A549 (cell line): ENCODE data around the gene EWSR1.

ENCODE experiments used
- BHLHE40 ChIP-seq: IDR thresholded peaks from 2 replicates; pipeline ENCODE4 v1.6.1; 2012; ENCODE audit warnings: low read depth, low read length, inconsistent platforms
- CBX2 ChIP-seq: fragments of 200-600 bp; sonication (generic); IDR thresholded peaks from 2 replicates; pipeline ENCODE4 v1.6.1; 2016; ENCODE audit warnings: low read depth, mild to moderate bottlenecking, borderline replicate concordance
- CEBPB ChIP-seq, 2 experiments: fragments of >200 bp in 1 of 2; sonication (Bioruptor Twin) in 1 of 2; formaldehyde crosslinking in 1 of 2; IDR thresholded peaks; 2 replicates each; pipeline ENCODE4 v1.6.1; 2012 to 2016
- CTCF ChIP-seq: fragments of >200 bp; sonication (Bioruptor Twin); formaldehyde crosslinking; IDR thresholded peaks from 3 replicates; pipeline ENCODE4 v1.5.1; 2016
- EP300 ChIP-seq, 2 experiments: fragments of >200 bp; sonication (Bioruptor Twin); formaldehyde crosslinking; IDR thresholded peaks; 2 replicates in 1 of 2; 3 replicates in 1 of 2; pipeline ENCODE4 v1.6.1; 2016 to 2017
- MAX ChIP-seq: IDR thresholded peaks from 2 replicates; pipeline ENCODE4 v1.6.1; 2012
- MYC ChIP-seq: IDR thresholded peaks from 2 replicates; pipeline ENCODE4 v1.6.1; 2012; ENCODE audit warnings: mild to moderate bottlenecking, inconsistent platforms, low read length, improper control_type of control experiment, borderline replicate concordance
- NFE2L2 ChIP-seq: fragments of 150-350 bp; conservative IDR thresholded peaks from 2 replicates; pipeline ENCODE4 v1.6.1; 2014; ENCODE audit warnings: low read length
- POLR2A ChIP-seq: IDR thresholded peaks from 2 replicates; pipeline ENCODE4 v1.6.1; 2012; ENCODE audit warnings: mild to moderate bottlenecking, low read length
- RFX5 ChIP-seq: fragments of 450-650 bp; IDR thresholded peaks from 2 replicates; pipeline ENCODE4 v1.7.1; 2014; ENCODE audit warnings: antibody characterized with exemption, mild to moderate bottlenecking, moderate library complexity
- USF2 ChIP-seq: fragments of 450-650 bp; IDR thresholded peaks from 2 replicates; pipeline ENCODE4 v1.6.1; 2014; ENCODE audit warnings: antibody characterized with exemption
- ZFP36 ChIP-seq: fragments of 450-650 bp; IDR thresholded peaks from 2 replicates; pipeline ENCODE4 v1.6.1; 2014; ENCODE audit warnings: borderline replicate concordance; ENCODE audit not compliant: partially characterized antibody

- TF ChIP-seq MAX (no peak), POLR2A (no peak), EP300 (IDR thresholded peaks at IDR 0.05) (no peak), CEBPB (IDR thresholded peaks at IDR 0.05) (no peak), BHLHE40 (no peak), CTCF (no peak), ZFP36 (no peak), USF2 (no peak), NFE2L2 (no peak), MYC (no peak), CBX2 (no peak), RFX5 (no peak)
Measured at GRCh38 chr22:29340566-29340965, 72.5 kb downstream of the EWSR1 start.
